CD4-positive, alpha-beta T cell (primary cell): ENCODE results near the gene HOXD8. TPM values are rescaled to one million over a fixed set of nuclear protein-coding genes. Genes with fewer than 3 reads are reported as not detected.

Experiments
- ATAC-seq: fragments of 200-7000 bp; cut with Tn5 transposase; one replicate; pipeline ENCODE4 v1.10.0; 2022; ENCODE audit warnings: mild to moderate bottlenecking; ENCODE audit not compliant: poor library complexity
- CTCF ChIA-PET: fragments of 350-600 bp; sonication (Branson Sonifier 250); formaldehyde crosslinking; loops from one replicate; lab custom pipeline; 2021; ENCODE audit warnings: antibody characterized with exemption, inconsistent platforms; lab: Charles Lee
- POLR2A ChIA-PET: fragments of 350-600 bp; sonication (Branson Sonifier 250); formaldehyde crosslinking; loops from one replicate; lab custom pipeline; 2021; ENCODE audit warnings: antibody characterized with exemption, inconsistent platforms; lab: Charles Lee
- DNase-seq, 14 experiments: peaks; one replicate each; pipeline ENCODE4 v3.0.0-alpha.2; 2013 to 2020; ENCODE audit warnings: mixed read lengths in 2 of 14
- H3K27ac ChIP-seq, 2 donors: one replicate each; pipeline versions ENCODE4 v1.5.1 to v1.7.0; 2013; ENCODE audit warnings: low read length in 2 of 2, low read depth in 1 of 2, mild to moderate bottlenecking in 1 of 2
- H3K27me3 ChIP-seq, 2 experiments: 1 replicate in 1 of 2; 2 replicates in 1 of 2; pipeline versions ENCODE4 v1.6.1 to v1.7.0; 2013; ENCODE audit warnings: low read length in 2 of 2, control low read depth in 1 of 2, mild to moderate bottlenecking in 1 of 2, moderate library complexity in 1 of 2; ENCODE audit not compliant: insufficient read depth in 2 of 2, control insufficient read depth in 1 of 2
- H3K36me3 ChIP-seq: one replicate; pipeline ENCODE4 v1.6.1; 2013; ENCODE audit warnings: low read length, control low read depth; ENCODE audit not compliant: insufficient read depth
- H3K4me1 ChIP-seq: one replicate; pipeline ENCODE4 v1.6.1; 2013; ENCODE audit warnings: low read length, control low read depth; ENCODE audit not compliant: insufficient read depth
- H3K4me3 ChIP-seq: one replicate; pipeline ENCODE4 v1.5.1; 2013; ENCODE audit warnings: mild to moderate bottlenecking, low read length, moderate library complexity
- H3K9me3 ChIP-seq, 2 experiments: 1 replicate in 1 of 2; 2 replicates in 1 of 2; pipeline versions ENCODE4 v1.6.1 to v1.7.0; 2013; ENCODE audit warnings: low read length in 2 of 2, mild to moderate bottlenecking in 2 of 2, control low read depth in 1 of 2, moderate library complexity in 1 of 2; ENCODE audit not compliant: control insufficient read depth in 1 of 2, insufficient read depth in 1 of 2
- H3K27ac Mint-ChIP-seq: one replicate; pipeline ENCODE4 v1.8.0; 2020; ENCODE audit warnings: mixed read lengths
- H3K27me3 Mint-ChIP-seq: one replicate; pipeline ENCODE4 v1.8.0; 2021; ENCODE audit warnings: mixed read lengths
- H3K36me3 Mint-ChIP-seq: one replicate; pipeline ENCODE4 v1.8.0; 2021; ENCODE audit warnings: low read depth, mixed read lengths
- H3K4me1 Mint-ChIP-seq: one replicate; pipeline ENCODE4 v1.8.0; 2021; ENCODE audit warnings: low read depth, mixed read lengths
- H3K4me3 Mint-ChIP-seq: one replicate; pipeline ENCODE4 v1.8.0; 2020; ENCODE audit warnings: mild to moderate bottlenecking, mixed read lengths
- H3K9me3 Mint-ChIP-seq: one replicate; pipeline ENCODE4 v1.8.0; 2020; ENCODE audit warnings: mixed read lengths
- CTCF ChIP-seq: fragments of 200-600 bp; IDR thresholded peaks from one replicate; pipeline ENCODE4 v1.8.0; 2022; ENCODE audit warnings: antibody characterized with exemption, mild to moderate bottlenecking
- intact Hi-C, 2 experiments: fragments of 100-400 bp; cut with DNase I in 1 of 2; cut with micrococcal nuclease in 1 of 2; formaldehyde crosslinking; loops; one replicate each; pipeline versions ENCODE4 v1.15.1 to v1.9.0; 2023 to 2025; cut with DNase I, micrococcal nuclease
- total RNA-seq, 174 experiments: library from RNA in 2 of 174; stranded (reverse) in 2 of 174; gene quantifications; one replicate each; pipeline ENCODE4 v1.2.3 and lab custom pipeline; 2021 to 2026

HOXD8 gene
- total RNA-seq, 2 experiments from 2014 or later, result not detected

GRCh38 chr2:176087330-176088047 is 42.0 kb upstream of the HOXD8 start:
- TF ChIP-seq CTCF, result no peak
- Histone ChIP-seq H3K27me3 (peaks cover 94 to 97% of the 10 kb centered on the region in 2 experiments), H3K4me1 (peaks cover 34% of the 10 kb centered on the region), H3K9me3 (peaks cover 32 to 72% of the 10 kb centered on the region in 2 experiments), H3K4me3 (no peak overlapping the region), H3K27ac (no peak overlapping the region), H3K36me3 (no peaks in the 10 kb centered on the region)
- DNase-seq, result peak in 1 of 14 experiments; percentile 24
- CTCF ChIA-PET, result no interaction called here
- peaks cover 33% of the 10 kb centered on the region for H3K4me1 Mint-ChIP-seq
- intact Hi-C loops, result loop anchor here in 1 of 2 experiments (5.0 to 10.0 kb wide), 2 partner anchors 45 to 1753 kb away; partner anchors contain the start of gene SP9
- POLR2A ChIA-PET, result interaction anchor here (1.5 kb wide), 1 partner anchor 10 kb away, joined by 4 read pairs; no protein-coding TSS in a partner anchor
- peak overlapping the region; percentile 78 for H3K27ac Mint-ChIP-seq
- H3K4me3 Mint-ChIP-seq, result peak overlapping the region; percentile 72
- peaks cover 10% of the 10 kb centered on the region for H3K9me3 Mint-ChIP-seq
- peaks cover 98% of the 10 kb centered on the region for H3K27me3 Mint-ChIP-seq
- peaks cover 37% of the 10 kb centered on the region for H3K36me3 Mint-ChIP-seq
- ATAC-seq, result no peak

GRCh38 chr2:176088048-176088936 is 41.2 kb upstream of the HOXD8 start:
- H3K9me3 ChIP-seq, result peaks cover 24 to 67% of the 10 kb centered on the region in 2 experiments
- Mint-ChIP-seq H3K27ac (peak overlapping the region; percentile 47), H3K27me3 (peaks cover 93% of the 10 kb centered on the region), H3K4me1 (peaks cover 36% of the 10 kb centered on the region), H3K4me3 (peak overlapping the region; percentile 72), H3K9me3 (peaks cover 10% of the 10 kb centered on the region), H3K36me3 (peaks cover 30% of the 10 kb centered on the region)
- intact Hi-C loops, result loop anchor here in 1 of 2 experiments (5.0 to 10.0 kb wide), 2 partner anchors 44 to 1753 kb away; partner anchors contain the start of gene SP9
- H3K27ac ChIP-seq, result no peak overlapping the region
- ChIA-PET CTCF (no interaction called here), POLR2A (interaction anchor here (1.5 kb wide), 1 partner anchor 9 kb away, joined by 4 read pairs; no protein-coding TSS in a partner anchor)
- TF ChIP-seq CTCF, result peak; percentile 24
- DNase-seq (peak in 5 of 14 experiments; percentile 23 to 56 (median 34)), ATAC-seq (no peak)
- peaks cover 90 to 93% of the 10 kb centered on the region in 2 experiments for H3K27me3 ChIP-seq
- H3K4me3 ChIP-seq, result no peak overlapping the region
- peaks cover 31% of the 10 kb centered on the region for H3K4me1 ChIP-seq
- H3K36me3 ChIP-seq, result no peaks in the 10 kb centered on the region
